Iris pigment epithelial cell (primary cell): ENCODE measurements around the gene LMCD1.

Source experiments
- DNase-seq: peaks from one replicate; pipeline ENCODE4 v3.0.0-alpha.2; 2011; ENCODE audit warnings: low read depth

Gene LMCD1

DNA sequence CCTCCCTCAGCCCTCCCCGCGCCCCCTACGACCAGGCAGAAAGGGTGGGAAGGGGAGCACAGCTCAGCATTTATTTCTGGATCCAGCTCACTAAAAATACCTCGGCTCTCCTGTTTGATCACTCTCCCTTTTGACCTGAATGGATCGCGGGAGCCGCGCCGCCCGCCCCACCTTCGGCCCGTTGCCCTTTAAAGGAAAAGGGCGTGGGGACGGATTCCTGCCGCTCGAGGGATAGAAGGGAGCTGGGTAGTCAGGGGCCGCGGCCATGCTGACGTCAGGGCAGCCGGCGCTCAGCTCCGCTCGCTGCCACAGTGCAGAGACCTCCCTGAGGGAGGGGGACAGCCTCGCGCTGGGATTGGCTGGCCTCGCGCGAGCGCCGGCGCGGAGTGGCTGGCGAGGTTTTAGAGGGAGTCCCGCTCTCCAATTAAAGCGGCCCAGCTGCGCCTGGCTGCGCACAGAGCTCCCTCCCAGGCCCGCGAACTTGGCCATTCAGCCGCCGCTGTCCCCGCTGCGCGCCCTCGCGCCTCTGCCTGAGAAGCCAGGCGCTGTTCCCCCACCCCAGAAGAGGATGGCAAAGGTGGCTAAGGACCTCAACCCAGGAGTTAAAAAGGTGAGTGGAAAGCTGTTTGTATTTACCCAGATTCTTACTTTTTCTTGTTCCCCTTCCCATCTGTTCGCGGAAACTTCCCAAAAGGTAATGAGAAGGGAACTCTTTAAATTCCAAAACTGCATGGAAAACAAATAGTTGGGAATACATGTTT, at the start of gene LMCD1:
TSS of gene LMCD1 (plus strand) at position 453 of the 761 bp plus-strand sequence. CDS start at position 569, 116 bp downstream.
- peak; percentile 98 for DNase-seq

DNA sequence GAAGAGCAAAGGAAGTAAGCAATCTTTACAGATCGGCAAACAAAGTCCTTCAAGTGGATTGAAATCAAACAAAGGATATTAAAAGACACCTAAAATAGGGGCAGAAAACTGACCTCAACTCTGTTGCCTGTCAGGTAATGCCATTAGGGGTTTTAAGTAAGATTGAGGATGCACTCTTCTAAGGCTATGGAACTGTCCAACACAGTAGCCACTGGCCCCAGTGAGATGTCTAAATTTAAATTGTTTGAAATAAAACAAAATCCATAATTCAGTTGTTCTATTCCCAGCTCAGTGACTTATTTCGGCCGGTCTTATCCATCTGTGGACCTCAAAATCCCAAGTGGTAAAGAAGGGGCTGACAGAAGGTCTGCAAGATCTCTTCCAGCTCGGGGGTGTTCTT, 49.5 kb upstream of the LMCD1 start:
- no peak for DNase-seq

DNA sequence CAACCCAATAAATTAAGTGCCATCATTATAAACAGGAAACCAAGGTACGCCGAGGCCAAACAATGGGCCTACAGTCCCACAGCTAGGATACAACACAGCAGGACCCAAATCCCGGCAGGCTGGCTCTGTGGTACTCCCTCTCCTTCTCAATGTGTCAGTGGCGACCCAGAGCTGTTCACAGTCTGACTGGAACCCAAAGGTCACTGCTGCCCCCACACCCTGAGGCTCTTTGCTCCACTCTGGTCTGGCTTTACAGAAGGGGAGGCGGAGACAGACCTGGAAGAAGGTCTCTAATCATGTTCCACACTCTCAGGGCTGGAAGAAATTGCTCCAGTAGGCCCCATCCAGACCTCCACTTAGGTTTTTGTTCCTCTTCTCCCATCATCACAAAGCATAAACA, 48.5 kb upstream of the LMCD1 start:
- DNase-seq: no peak

GRCh38 chr3:8455526-8456411, 45.9 kb upstream of the LMCD1 start:
- no peak for DNase-seq

DNA sequence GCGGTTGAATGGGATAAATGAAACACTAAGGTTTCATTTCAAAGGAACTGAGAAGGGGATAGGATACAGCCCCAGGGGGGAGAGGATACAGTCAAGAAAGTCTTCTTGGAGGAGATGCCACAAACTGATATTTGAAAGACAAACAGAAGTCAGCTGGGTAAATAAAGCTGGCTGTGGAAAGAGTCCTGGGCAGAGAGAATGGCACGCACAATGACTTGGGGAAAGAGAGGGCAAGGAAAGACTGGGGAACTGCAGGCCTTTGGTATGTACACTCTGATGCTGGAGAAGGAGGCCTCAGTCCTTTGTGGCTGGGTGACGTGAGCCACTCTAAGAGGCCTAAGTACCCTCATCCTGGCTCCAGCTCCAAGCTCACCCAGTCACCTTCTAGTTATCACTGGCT, 45.2 kb upstream of the LMCD1 start:
- DNase-seq: no peak

- DNase-seq: peak; percentile 25
These were observed 44.6 kb upstream of the LMCD1 start for GRCh38 chr3:8457039-8457438.

DNA sequence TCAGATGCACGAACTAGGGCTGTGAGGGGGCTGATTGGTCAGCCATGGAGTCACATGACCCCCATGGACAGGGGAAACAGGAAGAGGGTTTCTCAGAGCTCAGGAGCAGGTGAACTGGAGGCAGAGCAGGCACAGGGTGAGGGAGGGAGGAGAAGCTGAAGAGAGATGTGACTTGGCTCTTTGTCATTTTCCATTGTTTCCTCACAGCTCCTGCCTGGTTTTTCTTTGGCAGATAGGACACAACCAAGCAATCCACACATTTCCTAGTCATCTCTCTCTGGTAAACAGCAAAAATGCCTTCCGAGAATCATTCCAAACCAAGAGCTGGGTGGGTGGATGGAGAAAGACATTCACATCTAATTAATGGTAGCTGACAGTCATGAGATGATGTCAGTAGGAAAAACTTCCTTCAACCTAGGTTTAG, 43.4 kb upstream of the LMCD1 start:
- DNase-seq: no peak

DNA sequence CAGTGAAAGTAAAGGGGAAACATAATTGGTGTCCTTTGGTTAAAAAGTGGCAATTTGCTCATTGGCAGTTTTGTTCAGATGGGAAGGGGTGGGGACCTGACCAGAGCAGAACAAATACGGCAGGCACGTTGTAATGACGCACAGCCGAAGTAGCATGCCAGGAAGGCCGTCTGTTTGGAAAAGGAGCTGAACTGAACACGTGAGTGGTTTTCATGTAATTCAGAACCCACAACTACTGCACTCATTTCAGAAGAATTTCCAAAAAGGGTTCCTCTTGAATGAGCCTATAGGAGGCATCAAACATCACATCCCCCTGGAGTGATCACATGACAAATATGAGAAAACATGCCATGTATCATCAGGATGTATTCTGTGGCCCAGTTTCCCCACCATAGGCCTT, 42.9 kb upstream of the LMCD1 start:
- peak; percentile 31 for DNase-seq

DNA sequence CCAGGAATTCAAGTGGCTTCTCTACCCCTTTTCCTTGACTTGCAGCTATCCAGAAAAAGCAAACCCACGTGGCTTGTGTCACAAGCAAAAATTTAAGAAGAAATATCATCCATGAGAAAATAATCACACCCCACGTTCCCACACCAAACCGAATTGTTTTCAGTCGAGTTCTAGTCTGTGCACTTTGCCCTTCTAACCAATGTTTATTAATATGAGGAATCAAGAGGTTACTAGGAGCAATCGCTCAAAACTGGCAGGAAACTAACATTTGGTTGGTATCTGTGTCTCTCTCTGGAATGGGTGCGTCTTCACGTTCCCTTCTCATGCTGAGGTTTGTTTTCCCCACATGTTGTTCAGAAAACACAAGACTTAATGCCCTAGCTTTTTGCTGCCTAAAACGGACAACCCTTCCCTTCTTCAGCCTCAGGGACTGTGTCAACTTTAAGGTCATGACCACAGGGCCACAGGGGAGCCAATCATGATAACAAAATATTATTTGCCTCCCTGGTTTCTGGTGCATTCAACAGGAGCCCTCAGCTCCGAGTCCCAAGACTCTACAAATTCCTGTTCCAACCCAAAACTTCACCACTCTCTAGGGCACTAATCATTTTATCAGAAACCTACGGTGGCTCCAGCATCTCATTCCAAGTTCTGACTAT, 41.4 kb upstream of the LMCD1 start:
- no peak for DNase-seq

DNA sequence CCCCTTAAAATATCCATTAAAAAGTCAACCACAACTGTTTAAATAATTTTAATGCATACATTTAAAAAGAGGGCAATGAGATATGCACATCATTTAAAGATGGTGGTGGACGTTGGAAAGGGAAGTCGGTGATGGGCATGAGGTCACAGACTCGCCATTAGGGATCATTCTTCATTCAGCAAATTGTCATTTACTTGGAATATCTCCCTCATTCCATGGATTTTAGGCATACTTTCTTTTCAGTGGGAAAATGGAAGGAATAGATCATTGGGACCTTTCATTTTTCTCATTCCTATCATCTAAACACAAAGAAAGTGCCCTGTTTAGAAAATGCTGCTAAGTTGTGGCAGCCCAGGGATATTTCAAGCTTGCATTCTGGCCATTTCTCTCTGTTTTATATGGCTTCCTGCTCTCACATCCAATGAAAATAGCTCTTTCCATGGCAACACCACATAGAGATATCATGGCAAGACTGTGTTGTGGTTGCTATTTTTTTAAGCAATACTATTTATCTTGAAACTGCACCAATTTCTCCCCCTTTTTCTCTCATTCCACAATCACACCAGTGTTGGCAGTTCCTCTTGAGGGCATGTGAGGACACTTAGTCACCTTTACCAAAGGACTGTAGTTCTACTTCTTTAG, 40.7 kb upstream of the LMCD1 start:
- DNase-seq: peak; percentile 49

- DNase-seq: no peak
These were observed 37.0 kb upstream of the LMCD1 start for GRCh38 chr3:8464668-8465067.

GRCh38 chr3:8466526-8466925, 35.1 kb upstream of the LMCD1 start:
- no peak for DNase-seq

DNA sequence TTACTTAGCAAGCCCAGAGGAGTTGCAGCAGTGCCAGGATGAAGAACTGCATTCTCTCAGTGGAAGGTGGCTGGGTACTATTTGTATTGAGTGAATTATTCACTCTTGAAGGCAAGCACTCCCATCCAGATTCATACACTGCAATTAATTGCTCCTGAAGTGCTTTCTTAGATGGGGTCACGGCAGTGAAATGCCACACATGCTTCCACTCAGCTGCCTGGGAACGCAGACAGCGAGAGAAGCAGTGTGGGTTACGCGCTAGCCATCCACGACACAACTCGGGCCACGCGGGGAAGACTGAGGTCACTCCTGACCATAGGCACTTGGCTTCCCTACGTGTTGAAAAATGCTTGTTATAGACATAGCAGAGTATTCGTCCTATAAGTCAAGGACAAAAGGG, 30.8 kb upstream of the LMCD1 start:
- no peak for DNase-seq

- DNase-seq: no peak
These were observed 29.1 kb upstream of the LMCD1 start for GRCh38 chr3:8472549-8472948.

GRCh38 chr3:8473029-8473428, 28.6 kb upstream of the LMCD1 start:
- DNase-seq: no peak

DNA sequence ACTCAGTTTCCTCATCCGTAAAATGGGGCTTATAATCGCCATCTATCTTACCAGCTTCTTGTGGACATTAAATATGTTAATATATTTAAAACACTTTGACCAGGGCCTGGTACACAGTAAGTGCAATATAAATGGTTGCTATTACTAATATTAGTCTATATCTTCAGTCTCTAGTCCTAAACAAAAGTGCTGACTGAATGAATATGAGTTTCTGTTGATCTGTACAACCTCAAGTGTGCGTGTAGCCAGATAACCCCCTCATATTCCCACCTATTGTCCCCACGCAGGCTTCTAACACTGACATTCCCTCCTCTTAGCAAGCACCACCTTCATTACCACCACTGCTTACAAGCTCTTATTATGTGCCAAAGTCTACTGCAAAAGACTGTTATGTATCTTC, 27.6 kb upstream of the LMCD1 start:
- DNase-seq: no peak

- no peak for DNase-seq
These were observed 26.6 kb upstream of the LMCD1 start for GRCh38 chr3:8474991-8475390.

DNA sequence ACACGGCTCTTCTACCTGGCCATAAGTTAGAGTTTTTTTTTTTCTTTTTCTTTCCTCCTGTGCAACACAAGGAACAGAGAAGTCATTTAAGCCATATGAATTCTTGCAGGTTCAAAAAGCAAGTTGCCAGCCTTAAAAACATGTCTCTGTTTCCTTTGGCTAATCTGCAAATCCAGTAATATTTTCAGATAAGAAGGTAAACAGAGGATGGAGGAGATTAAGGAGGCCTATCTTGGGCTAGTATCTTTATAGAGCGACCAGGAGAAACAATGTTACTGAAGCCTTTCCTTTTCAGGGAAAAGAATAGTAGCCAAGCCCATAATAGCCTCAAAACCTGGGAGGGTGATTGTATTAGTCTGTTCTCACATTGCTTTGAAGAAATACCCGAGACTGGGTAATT, 20.9 kb upstream of the LMCD1 start:
- no peak for DNase-seq

- no peak for DNase-seq
These were observed 20.2 kb upstream of the LMCD1 start for GRCh38 chr3:8481380-8481779.

DNA sequence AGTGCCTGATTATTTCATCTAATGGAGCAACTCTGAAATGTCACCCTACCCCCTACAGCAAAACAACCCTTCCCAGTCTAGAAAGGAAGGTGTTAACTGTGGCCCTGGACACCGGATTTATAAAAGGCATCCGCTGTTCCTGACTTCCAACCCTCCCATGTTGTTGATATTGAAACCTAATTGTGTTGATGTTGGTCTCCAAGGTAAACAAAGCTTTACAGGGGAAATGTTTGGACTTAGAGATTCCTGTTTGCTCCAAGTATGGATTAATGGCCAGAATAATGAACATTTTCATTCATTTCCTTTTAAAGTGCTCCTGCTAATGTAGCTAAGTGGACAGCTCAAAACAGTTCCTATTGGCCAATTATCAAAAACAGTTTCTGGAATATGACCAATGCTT, 19.4 kb upstream of the LMCD1 start:
- DNase-seq: no peak

- DNase-seq: peak; percentile 96
These were observed 18.5 kb upstream of the LMCD1 start for GRCh38 chr3:8482960-8483665.
